GM12878 (cell line): Measurements from ENCODE around the gene RGCC. TPM values are rescaled to one million over a fixed set of nuclear protein-coding genes. Genes with fewer than 3 reads are reported as not detected.

Experiments
- CEBPB ChIP-seq, 2 experiments: fragments of 150-350 bp in 1 of 2; IDR thresholded peaks; 2 replicates each; pipeline ENCODE4 v1.6.1; 2012 to 2014; ENCODE audit warnings: low read depth in 2 of 2, low read length in 2 of 2, borderline replicate concordance in 1 of 2, inconsistent platforms in 1 of 2
- CHD2 ChIP-seq: IDR thresholded peaks from 2 replicates; pipeline ENCODE4 v1.6.1; 2011; ENCODE audit warnings: low read depth, low read length, improper control_type of control experiment, borderline replicate concordance
- E2F8 ChIP-seq: fragments of 450-650 bp; IDR thresholded peaks from 2 replicates; pipeline ENCODE4 v1.6.1; 2018; ENCODE audit warnings: mild to moderate bottlenecking, low read depth, moderate library complexity; ENCODE audit not compliant: partially characterized antibody
- ETV6 ChIP-seq, 2 experiments: fragments of 450-650 bp in 1 of 2; IDR thresholded peaks in 1 of 2; conservative IDR thresholded peaks in 1 of 2; 2 replicates each; pipeline ENCODE4 v1.6.1; 2014; ENCODE audit warnings: antibody characterized with exemption in 1 of 2, borderline replicate concordance in 1 of 2, low read depth in 1 of 2, mild to moderate bottlenecking in 1 of 2, moderate library complexity in 1 of 2
- HCFC1 ChIP-seq: fragments of 150-350 bp; IDR thresholded peaks from 2 replicates; pipeline ENCODE4 v1.6.1; 2014; ENCODE audit warnings: low read length
- MLLT1 ChIP-seq: fragments of 450-650 bp; IDR thresholded peaks from 2 replicates; pipeline ENCODE4 v1.6.1; 2016; ENCODE audit warnings: mild to moderate bottlenecking
- SIX5 ChIP-seq: IDR thresholded peaks from 2 replicates; pipeline ENCODE4 v1.6.1; 2011; ENCODE audit warnings: mild to moderate bottlenecking, low read depth, low read length, moderate library complexity; ENCODE audit not compliant: severe bottlenecking
- SP1 ChIP-seq: IDR thresholded peaks from one replicate; pipeline ENCODE4 v1.6.1; 2011; ENCODE audit warnings: low read depth, low read length
- SREBF2 ChIP-seq: IDR thresholded peaks from 2 replicates; pipeline ENCODE4 v1.6.1; 2012; ENCODE audit warnings: mild to moderate bottlenecking, low read length
- SUZ12 ChIP-seq: fragments of 200-600 bp; sonication (generic); IDR thresholded peaks from one replicate; pipeline ENCODE4 v1.6.1; 2018; ENCODE audit warnings: antibody characterized with exemption, mild to moderate bottlenecking; ENCODE audit not compliant: unreplicated experiment
- YBX1 ChIP-seq: fragments of 450-650 bp; IDR thresholded peaks from 2 replicates; pipeline ENCODE4 v1.6.1; 2016; ENCODE audit warnings: antibody characterized with exemption
- ZBTB11 ChIP-seq: fragments of 450-650 bp; formaldehyde crosslinking; IDR thresholded peaks from 2 replicates; pipeline ENCODE4 v1.5.0; 2022; ENCODE audit warnings: mild to moderate bottlenecking, missing genetic modification characterization
- ZBTB33 ChIP-seq: fragments of 450-650 bp; IDR thresholded peaks from 2 replicates; pipeline ENCODE4 v1.6.1; 2017; ENCODE audit warnings: mild to moderate bottlenecking
- polyA plus RNA-seq, 11 experiments: library from polyadenylated mRNA; depleted of rRNA in 4 of 11; unstranded in 6 of 11; stranded (reverse) in 5 of 11; fragments of >200 nt; fragmentation: Nextera tagmentation in 4 of 11; fragmentation: Illumina TruSeq in 1 of 11; extraction: Ambion mirVana in 4 of 11; extraction: Trizol in 1 of 11; gene quantifications; 1 replicate in 1 of 11; 2 replicates in 10 of 11; pipeline versions ENCODE4 v1.2.1 to v1.2.3, GENCODE V29; 2011 to 2016; ENCODE audit warnings: inconsistent platforms in 2 of 11, missing spikeins in 2 of 11, low read depth in 1 of 11
- total RNA-seq, 4 experiments: library from RNA; depleted of rRNA in 3 of 4; stranded (reverse); fragments of >200 nt in 3 of 4; fragmentation: Illumina TruSeq in 1 of 4; extraction: Trizol in 1 of 4; gene quantifications; 2 replicates each; pipeline versions ENCODE4 v1.2.1 to v1.2.3, GENCODE V29; 2013 to 2021
- TF ChIP-seq, protein P1 (sequence below): fragments of 450-650 bp; IDR thresholded peaks from 2 replicates; pipeline ENCODE4 v1.6.1; 2017; ENCODE audit warnings: mild to moderate bottlenecking, moderate library complexity

The RGCC gene
- total and polyA plus RNA-seq, 10 of the 15 experiments (the other 5 are each of a cell fraction or from before 2014, with no cell fraction given) = 0.41 to 19.4 (median 9.9) TPM

DNA sequence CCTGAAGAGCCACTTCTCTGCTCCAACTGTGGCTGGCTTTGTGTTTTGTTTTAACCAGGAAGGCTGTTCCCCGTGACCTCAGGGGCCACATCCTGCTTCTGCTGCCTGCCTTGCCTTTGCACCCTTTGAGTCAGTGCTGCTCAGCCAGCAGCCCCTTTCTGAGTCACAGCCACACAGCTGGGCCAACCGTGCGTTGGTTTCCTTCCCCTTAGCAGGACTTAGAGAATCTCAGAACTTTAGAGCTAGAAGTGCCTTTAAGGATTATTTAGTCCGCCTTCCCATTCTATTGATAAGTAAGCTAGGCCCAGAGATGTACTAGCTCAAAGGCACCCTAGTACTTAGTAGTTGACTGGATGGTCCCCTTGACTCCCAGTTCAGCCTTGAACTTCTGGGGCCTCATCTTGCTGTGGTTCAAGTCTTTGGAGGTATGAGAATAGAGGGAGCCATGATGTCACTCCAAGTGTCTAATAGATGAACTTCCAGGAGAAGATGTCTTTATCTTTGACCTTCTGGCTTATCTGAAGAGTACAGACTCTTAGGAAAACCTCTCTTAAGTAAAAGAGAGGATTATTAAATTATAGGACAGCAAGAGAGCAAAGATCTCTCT, 8.0 kb downstream of the RGCC start (continued):
- TF ChIP-seq SUZ12 (no peak), CHD2 (0 out of 2 replicates have a peak, but pooled peaks have one; percentile 18), MLLT1 (0 out of 2 replicates have a peak, but pooled peaks have one; percentile 13), ETV6 (conservative IDR thresholded peaks at IDR 0.05 in 1 of 2, IDR thresholded peaks at IDR 0.05 in 1 of 2; ENCODE audit: borderline replicate concordance in 1 of 2, low read depth in 1 of 2) (peak in 1 of 2 experiments; percentile 82; a peak in 2 of 4 replicates), ZBTB11 (CRISPR knock-in tag) (no peak), YBX1 (no peak), SP1 (peak; percentile 75), SREBF2 (no peak), HCFC1 (no peak), E2F8 (no peak), CEBPB (IDR thresholded peaks at IDR 0.05; ENCODE audit: borderline replicate concordance in 1 of 2, low read depth in 2 of 2, low read length in 2 of 2) (no peak), ZBTB33 (no peak), SIX5 (no peak)
- TF ChIP-seq, protein P1, sequence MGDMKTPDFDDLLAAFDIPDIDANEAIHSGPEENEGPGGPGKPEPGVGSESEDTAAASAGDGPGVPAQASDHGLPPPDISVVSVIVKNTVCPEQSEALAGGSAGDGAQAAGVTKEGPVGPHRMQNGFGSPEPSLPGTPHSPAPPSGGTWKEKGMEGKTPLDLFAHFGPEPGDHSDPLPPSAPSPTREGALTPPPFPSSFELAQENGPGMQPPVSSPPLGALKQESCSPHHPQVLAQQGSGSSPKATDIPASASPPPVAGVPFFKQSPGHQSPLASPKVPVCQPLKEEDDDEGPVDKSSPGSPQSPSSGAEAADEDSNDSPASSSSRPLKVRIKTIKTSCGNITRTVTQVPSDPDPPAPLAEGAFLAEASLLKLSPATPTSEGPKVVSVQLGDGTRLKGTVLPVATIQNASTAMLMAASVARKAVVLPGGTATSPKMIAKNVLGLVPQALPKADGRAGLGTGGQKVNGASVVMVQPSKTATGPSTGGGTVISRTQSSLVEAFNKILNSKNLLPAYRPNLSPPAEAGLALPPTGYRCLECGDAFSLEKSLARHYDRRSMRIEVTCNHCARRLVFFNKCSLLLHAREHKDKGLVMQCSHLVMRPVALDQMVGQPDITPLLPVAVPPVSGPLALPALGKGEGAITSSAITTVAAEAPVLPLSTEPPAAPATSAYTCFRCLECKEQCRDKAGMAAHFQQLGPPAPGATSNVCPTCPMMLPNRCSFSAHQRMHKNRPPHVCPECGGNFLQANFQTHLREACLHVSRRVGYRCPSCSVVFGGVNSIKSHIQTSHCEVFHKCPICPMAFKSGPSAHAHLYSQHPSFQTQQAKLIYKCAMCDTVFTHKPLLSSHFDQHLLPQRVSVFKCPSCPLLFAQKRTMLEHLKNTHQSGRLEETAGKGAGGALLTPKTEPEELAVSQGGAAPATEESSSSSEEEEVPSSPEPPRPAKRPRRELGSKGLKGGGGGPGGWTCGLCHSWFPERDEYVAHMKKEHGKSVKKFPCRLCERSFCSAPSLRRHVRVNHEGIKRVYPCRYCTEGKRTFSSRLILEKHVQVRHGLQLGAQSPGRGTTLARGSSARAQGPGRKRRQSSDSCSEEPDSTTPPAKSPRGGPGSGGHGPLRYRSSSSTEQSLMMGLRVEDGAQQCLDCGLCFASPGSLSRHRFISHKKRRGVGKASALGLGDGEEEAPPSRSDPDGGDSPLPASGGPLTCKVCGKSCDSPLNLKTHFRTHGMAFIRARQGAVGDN = peak; percentile 64; the same call in 1 of the 2 replicates
